ENCODE data around the gene ZNF780A.
"Not testable (repeated sequence)": the region's sequence is repeated elsewhere in the genome, so short reads cannot be mapped to it uniquely, and the experiment has no call there.

Gene ZNF780A

DNA sequence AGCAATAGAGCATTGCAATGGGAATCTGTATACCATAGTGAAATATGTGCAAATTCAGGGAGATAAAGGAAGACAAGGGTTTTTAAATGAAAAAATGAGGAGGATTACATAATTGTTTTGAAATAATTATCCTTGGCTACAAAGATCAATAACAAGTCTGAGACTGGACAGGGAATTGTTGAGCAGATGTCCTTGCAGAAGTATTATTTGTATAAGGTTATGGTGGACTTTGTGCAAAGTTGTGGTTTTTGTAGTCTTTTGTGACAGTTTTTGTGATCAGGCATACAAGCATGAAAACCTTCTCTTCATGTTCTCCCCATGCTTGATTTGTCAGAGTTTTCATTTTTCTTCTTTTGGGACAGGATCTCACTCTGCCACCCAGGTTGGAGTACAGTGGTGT, 25.3 kb upstream of the ZNF780A start:
- Histone ChIP-seq H3K4me1 (ENCODE audit: control insufficient read depth, insufficient read depth, low read length) (no peaks in the 10 kb centered on the region), H3K9me3 (ENCODE audit: control insufficient read depth, low read length) (no peaks in the 10 kb centered on the region), H3K4me3 (ENCODE audit: insufficient read depth, low read depth, low read length) (no peak overlapping the region), H3K36me3 (ENCODE audit: control insufficient read depth, insufficient read depth, low read length) (no peaks in the 10 kb centered on the region), H3K27me3 (ENCODE audit: control insufficient read depth, insufficient read depth, low read length, poor library complexity, severe bottlenecking) (no peaks in the 10 kb centered on the region), H3K27ac (ENCODE audit: insufficient read depth, low read depth, low read length, poor library complexity, severe bottlenecking) (no peak overlapping the region)

GRCh38 chr19:40114119-40114518, 23.4 kb upstream of the ZNF780A start:
- not testable (repeated sequence) for H3K4me3 ChIP-seq (ENCODE audit: insufficient read depth, low read depth, low read length); H3K27me3 ChIP-seq (ENCODE audit: control insufficient read depth, insufficient read depth, low read length, poor library complexity, severe bottlenecking); H3K27ac ChIP-seq (ENCODE audit: insufficient read depth, low read depth, low read length, poor library complexity, severe bottlenecking); H3K4me1 ChIP-seq (ENCODE audit: control insufficient read depth, insufficient read depth, low read length); H3K9me3 ChIP-seq (ENCODE audit: control insufficient read depth, low read length); H3K36me3 ChIP-seq (ENCODE audit: control insufficient read depth, insufficient read depth, low read length)
- no CpG with 5 or more reads among the region's 6 CpGs for WGBS, 2 experiments

- not testable (repeated sequence) for H3K4me3 ChIP-seq (ENCODE audit: insufficient read depth, low read depth, low read length); H3K27ac ChIP-seq (ENCODE audit: insufficient read depth, low read depth, low read length, poor library complexity, severe bottlenecking); H3K4me1 ChIP-seq (ENCODE audit: control insufficient read depth, insufficient read depth, low read length); H3K27me3 ChIP-seq (ENCODE audit: control insufficient read depth, insufficient read depth, low read length, poor library complexity, severe bottlenecking); H3K9me3 ChIP-seq (ENCODE audit: control insufficient read depth, low read length); H3K36me3 ChIP-seq (ENCODE audit: control insufficient read depth, insufficient read depth, low read length)
- WGBS, 2 experiments, result 59 to 63% methylated on average over 4 of the region's 4 CpGs
Measured at GRCh38 chr19:40112271-40112670, 21.5 kb upstream of the ZNF780A start.

GRCh38 chr19:40110570-40110969, 19.8 kb upstream of the ZNF780A start:
- H3K27me3 ChIP-seq (ENCODE audit: control insufficient read depth, insufficient read depth, low read length, poor library complexity, severe bottlenecking), result no peaks in the 10 kb centered on the region
- H3K4me3 ChIP-seq (ENCODE audit: insufficient read depth, low read depth, low read length), result no peak overlapping the region
- H3K4me1 ChIP-seq (ENCODE audit: control insufficient read depth, insufficient read depth, low read length), result no peaks in the 10 kb centered on the region
- no peaks in the 10 kb centered on the region for H3K36me3 ChIP-seq (ENCODE audit: control insufficient read depth, insufficient read depth, low read length)
- WGBS, 2 experiments, result 83 to 88% methylated on average over 2 of the region's 2 CpGs
- no peak overlapping the region for H3K27ac ChIP-seq (ENCODE audit: insufficient read depth, low read depth, low read length, poor library complexity, severe bottlenecking)
- no peaks in the 10 kb centered on the region for H3K9me3 ChIP-seq (ENCODE audit: control insufficient read depth, low read length)

DNA sequence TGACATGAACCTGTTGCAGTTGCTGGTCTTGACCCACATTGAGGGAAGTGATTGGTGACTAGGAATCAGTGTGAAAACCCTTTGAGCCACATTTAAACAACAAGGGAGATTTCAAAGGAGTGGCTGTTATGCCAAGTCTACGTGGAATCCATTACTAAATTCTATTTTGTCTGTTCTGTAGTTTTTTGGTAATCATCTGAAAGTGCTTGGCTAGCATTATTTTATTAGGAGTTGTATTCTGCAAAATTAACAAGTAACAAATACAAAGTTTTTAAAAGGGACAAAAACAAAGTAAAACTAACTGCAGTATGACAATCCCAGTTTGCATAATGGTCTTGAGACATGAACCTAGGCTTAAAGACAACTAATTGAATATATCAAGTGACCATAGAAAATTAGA, 14.0 kb upstream of the ZNF780A start:
- 36% methylated on average over 1 of the region's 1 CpG; no CpG with 5 or more reads in 1 of the 2 experiments for WGBS, 2 experiments
- Histone ChIP-seq H3K27me3 (ENCODE audit: control insufficient read depth, insufficient read depth, low read length, poor library complexity, severe bottlenecking) (no peaks in the 10 kb centered on the region), H3K9me3 (ENCODE audit: control insufficient read depth, low read length) (no peaks in the 10 kb centered on the region)

DNA sequence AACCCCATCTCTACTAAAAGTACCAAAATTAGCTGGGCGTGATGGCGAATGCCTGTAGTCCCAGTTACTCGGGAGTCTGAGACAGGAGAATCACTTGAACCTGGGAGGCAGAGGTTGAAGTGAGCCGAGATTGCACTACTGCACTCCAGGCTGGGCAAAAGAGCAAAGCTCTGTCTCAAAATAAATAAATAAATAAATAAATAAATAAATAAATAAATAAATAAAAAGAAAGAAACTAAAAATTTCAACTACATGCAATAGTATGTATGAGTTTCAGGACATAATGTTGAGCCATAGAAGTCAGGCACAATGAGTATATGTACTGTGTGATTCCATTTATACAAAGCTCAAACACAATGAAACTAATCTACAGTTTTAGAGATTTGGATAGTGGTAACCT, 12.9 kb upstream of the ZNF780A start:
- no peaks in the 10 kb centered on the region for H3K27me3 ChIP-seq (ENCODE audit: control insufficient read depth, insufficient read depth, low read length, poor library complexity, severe bottlenecking)
- H3K9me3 ChIP-seq (ENCODE audit: control insufficient read depth, low read length), result no peaks in the 10 kb centered on the region
- no peaks in the 10 kb centered on the region for H3K36me3 ChIP-seq (ENCODE audit: control insufficient read depth, insufficient read depth, low read length)
- H3K4me3 ChIP-seq (ENCODE audit: insufficient read depth, low read depth, low read length), result no peak overlapping the region
- no peaks in the 10 kb centered on the region for H3K4me1 ChIP-seq (ENCODE audit: control insufficient read depth, insufficient read depth, low read length)
- no peak overlapping the region for H3K27ac ChIP-seq (ENCODE audit: insufficient read depth, low read depth, low read length, poor library complexity, severe bottlenecking)
- WGBS, 2 experiments, result 91 to 92% methylated on average over 4 of the region's 4 CpGs

More for the DNA sequence above, 14.0 kb upstream of the ZNF780A start:
- no peak overlapping the region for H3K4me3 ChIP-seq (ENCODE audit: insufficient read depth, low read depth, low read length)
- no peak overlapping the region for H3K27ac ChIP-seq (ENCODE audit: insufficient read depth, low read depth, low read length, poor library complexity, severe bottlenecking)
- no peaks in the 10 kb centered on the region for H3K36me3 ChIP-seq (ENCODE audit: control insufficient read depth, insufficient read depth, low read length)
- no peaks in the 10 kb centered on the region for H3K4me1 ChIP-seq (ENCODE audit: control insufficient read depth, insufficient read depth, low read length)

DNA sequence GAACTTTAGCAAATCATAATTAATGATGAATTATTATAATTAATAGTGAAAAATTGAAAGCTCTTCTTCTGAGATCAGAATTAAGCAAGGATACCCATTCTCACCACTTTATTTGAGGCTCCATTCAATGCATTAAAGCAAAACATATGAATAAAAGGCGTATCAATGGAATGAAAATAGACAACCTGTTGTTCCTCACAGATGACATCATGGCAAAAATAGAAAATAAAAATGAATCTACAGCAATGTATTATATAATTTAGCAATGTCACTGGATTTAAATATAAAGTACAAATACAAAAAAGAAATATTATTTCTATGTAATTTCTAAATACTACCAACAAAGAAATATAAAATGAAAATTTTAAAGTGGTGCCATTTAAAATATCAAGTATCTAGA, 11.1 kb upstream of the ZNF780A start:
- Histone ChIP-seq H3K9me3 (ENCODE audit: control insufficient read depth, low read length) (no peaks in the 10 kb centered on the region), H3K27me3 (ENCODE audit: control insufficient read depth, insufficient read depth, low read length, poor library complexity, severe bottlenecking) (no peaks in the 10 kb centered on the region), H3K4me3 (ENCODE audit: insufficient read depth, low read depth, low read length) (no peak overlapping the region), H3K4me1 (ENCODE audit: control insufficient read depth, insufficient read depth, low read length) (no peaks in the 10 kb centered on the region), H3K36me3 (ENCODE audit: control insufficient read depth, insufficient read depth, low read length) (no peaks in the 10 kb centered on the region), H3K27ac (ENCODE audit: insufficient read depth, low read depth, low read length, poor library complexity, severe bottlenecking) (no peak overlapping the region)
- 71 to 80% methylated on average over 1 of the region's 1 CpG for WGBS, 2 experiments

DNA sequence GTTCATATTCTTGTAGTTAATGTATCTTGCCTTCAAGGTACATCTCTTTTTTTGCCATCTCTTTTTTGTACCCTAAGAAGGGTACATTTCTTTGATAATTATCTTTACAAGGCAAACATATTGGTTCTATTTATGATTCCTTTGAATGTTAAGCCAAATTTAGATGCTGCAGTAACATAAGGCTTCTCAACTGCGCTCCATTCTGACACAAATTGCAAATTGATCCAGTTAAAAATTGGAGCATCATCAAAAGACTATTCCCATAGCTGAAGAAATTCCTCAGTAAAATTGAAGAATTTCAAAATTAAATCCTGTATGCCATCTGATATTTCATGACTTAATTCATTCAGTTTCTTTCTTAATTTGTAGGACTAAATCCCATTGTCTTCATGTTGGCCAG, 2.7 kb upstream of the ZNF780A start:
- 92 to 96% methylated on average over 1 of the region's 1 CpG for WGBS, 2 experiments
- peaks cover 6% of the 10 kb centered on the region for H3K4me1 ChIP-seq (ENCODE audit: control insufficient read depth, insufficient read depth, low read length)
- H3K9me3 ChIP-seq (ENCODE audit: control insufficient read depth, low read length), result no peaks in the 10 kb centered on the region
- no peak overlapping the region for H3K4me3 ChIP-seq (ENCODE audit: insufficient read depth, low read depth, low read length)
- no peaks in the 10 kb centered on the region for H3K27me3 ChIP-seq (ENCODE audit: control insufficient read depth, insufficient read depth, low read length, poor library complexity, severe bottlenecking)
- no peaks in the 10 kb centered on the region for H3K36me3 ChIP-seq (ENCODE audit: control insufficient read depth, insufficient read depth, low read length)
- H3K27ac ChIP-seq (ENCODE audit: insufficient read depth, low read depth, low read length, poor library complexity, severe bottlenecking), result no peak overlapping the region

GRCh38 chr19:40091205-40092129, 724 bp upstream of the ZNF780A start:
- no peaks in the 10 kb centered on the region for H3K9me3 ChIP-seq (ENCODE audit: control insufficient read depth, low read length)
- no peak overlapping the region for H3K27ac ChIP-seq (ENCODE audit: insufficient read depth, low read depth, low read length, poor library complexity, severe bottlenecking)
- peak overlapping the region; percentile 78 for H3K4me3 ChIP-seq (ENCODE audit: insufficient read depth, low read depth, low read length)
- no peaks in the 10 kb centered on the region for H3K36me3 ChIP-seq (ENCODE audit: control insufficient read depth, insufficient read depth, low read length)
- H3K4me1 ChIP-seq (ENCODE audit: control insufficient read depth, insufficient read depth, low read length), result peaks cover 6% of the 10 kb centered on the region
- WGBS, 2 experiments, result 71 to 76% methylated on average over 6 to 10 of the region's 10 CpGs
- no peaks in the 10 kb centered on the region for H3K27me3 ChIP-seq (ENCODE audit: control insufficient read depth, insufficient read depth, low read length, poor library complexity, severe bottlenecking)

- Histone ChIP-seq H3K27me3 (ENCODE audit: control insufficient read depth, insufficient read depth, low read length, poor library complexity, severe bottlenecking) (no peaks in the 10 kb centered on the region), H3K4me3 (ENCODE audit: insufficient read depth, low read depth, low read length) (peak overlapping the region; percentile 78), H3K27ac (ENCODE audit: insufficient read depth, low read depth, low read length, poor library complexity, severe bottlenecking) (no peak overlapping the region), H3K9me3 (ENCODE audit: control insufficient read depth, low read length) (no peaks in the 10 kb centered on the region), H3K36me3 (ENCODE audit: control insufficient read depth, insufficient read depth, low read length) (no peaks in the 10 kb centered on the region), H3K4me1 (ENCODE audit: control insufficient read depth, insufficient read depth, low read length) (peaks cover 6% of the 10 kb centered on the region)
- 84 to 91% methylated on average over 4 of the region's 4 CpGs for WGBS, 2 experiments
Measured at GRCh38 chr19:40089462-40089861, 1.3 kb downstream of the ZNF780A start.

All from ectodermal cell (in vitro differentiated cells).